T47D (cell line): Measurements from ENCODE around the gene QRFP.
A peak's percentile ranks its signal among the peaks of the same experiment; 100 is the strongest.

Experiments
- DNase-seq, 2 experiments: peaks; one replicate each; pipeline versions ENCODE4 v3.0.0 to v3.0.0-alpha.2; 2011 to 2012; ENCODE audit warnings: low read depth in 1 of 2, low spot score in 1 of 2
- JUND ChIP-seq: IDR thresholded peaks from 2 replicates; pipeline ENCODE4 v1.6.1; 2012; ENCODE audit warnings: low read depth
- in situ Hi-C: cut with HindIII; loops from 2 replicates; pipeline ENCODE4 v1.10.0; 2016; ENCODE audit warnings: low sequenced_read_pairs, low pct_unique_long_range_greater_than_20kb

Gene QRFP

DNA sequence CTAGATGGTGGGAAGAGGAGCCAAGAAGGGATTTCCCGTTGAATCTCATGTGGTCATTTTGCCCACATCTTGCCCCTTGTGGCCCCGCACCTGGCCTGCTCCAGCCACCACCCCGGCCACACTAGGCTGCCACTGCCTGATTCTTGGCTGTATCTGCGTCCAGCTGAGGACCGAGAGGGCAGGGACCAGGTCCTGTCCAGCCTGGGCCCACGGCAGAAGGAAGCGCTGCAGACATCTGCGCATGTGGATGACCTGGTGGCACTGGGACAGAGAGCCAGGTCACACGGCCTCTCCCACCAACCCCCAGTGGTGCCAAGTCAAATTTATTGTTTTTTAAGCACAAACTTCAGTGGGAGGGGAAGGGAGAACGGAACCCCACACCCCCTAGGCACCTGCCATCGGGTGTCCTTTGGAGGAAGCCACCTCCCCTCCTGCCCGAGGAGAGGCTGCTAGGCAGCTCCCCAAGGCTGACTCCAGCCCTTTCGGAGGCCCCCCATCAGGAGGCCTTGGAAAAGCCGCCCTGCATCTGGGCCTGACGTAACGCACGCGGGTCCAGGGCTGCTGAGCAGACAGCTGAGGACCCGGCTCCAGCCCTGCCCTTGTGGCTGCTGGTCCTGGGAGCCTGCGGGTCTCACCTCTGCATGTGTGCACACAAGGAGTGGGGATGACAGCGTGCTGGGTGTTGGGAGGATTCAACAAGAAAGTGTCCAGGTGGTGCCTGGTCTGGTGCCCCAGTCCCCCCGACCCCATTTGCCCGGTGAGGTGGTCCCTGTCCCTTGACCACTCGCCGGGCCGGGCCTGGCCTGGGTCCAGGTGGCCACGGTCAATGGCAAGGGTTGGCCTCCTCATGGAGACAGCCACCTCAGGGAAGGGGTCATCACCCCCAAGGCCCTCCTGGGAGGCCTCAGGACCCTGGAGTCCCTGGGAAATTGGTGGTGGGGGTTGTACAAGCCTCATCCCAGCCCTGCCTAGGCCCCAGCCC is 5.9 kb upstream of the QRFP start:
- in situ Hi-C loops = no loop called here
- no peak for DNase-seq
- no peak for TF ChIP-seq JUND

DNA sequence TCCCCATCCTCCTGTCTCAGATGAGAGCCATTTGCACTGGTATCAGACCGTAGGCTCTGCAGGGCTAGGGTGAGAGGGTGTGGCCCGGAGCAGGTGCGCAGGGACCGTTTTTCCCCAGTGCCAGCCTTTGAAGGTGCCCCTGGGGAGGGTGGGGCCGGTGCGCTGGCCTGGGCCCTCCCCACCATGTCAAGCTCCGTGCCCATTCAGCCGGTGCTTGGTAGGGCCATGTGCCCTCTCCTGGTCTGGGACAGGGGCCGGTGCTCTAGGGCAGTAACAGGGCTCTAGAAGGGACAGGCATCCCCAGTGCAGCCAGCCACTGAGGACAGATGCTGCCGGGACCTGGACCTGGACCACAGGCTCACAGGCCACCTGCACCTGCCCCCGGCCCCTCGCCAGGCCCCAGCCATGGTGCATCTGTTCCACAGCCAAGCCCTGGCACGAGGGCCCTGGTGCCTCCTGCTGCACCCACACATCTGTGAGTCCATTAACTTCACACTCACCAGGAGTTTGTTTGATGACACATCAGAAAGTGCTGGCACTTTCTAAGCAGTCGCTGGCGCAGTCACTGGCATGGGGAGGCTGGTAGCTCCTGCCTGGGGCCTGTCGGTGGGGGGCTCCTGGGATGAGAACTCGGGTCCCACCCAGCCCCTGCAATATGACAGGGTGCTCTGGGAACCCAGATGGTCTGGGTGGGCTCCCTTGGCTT is 5.0 kb upstream of the QRFP start:
- in situ Hi-C loops = no loop called here
- TF ChIP-seq JUND = no peak
- DNase-seq = no peak

DNA sequence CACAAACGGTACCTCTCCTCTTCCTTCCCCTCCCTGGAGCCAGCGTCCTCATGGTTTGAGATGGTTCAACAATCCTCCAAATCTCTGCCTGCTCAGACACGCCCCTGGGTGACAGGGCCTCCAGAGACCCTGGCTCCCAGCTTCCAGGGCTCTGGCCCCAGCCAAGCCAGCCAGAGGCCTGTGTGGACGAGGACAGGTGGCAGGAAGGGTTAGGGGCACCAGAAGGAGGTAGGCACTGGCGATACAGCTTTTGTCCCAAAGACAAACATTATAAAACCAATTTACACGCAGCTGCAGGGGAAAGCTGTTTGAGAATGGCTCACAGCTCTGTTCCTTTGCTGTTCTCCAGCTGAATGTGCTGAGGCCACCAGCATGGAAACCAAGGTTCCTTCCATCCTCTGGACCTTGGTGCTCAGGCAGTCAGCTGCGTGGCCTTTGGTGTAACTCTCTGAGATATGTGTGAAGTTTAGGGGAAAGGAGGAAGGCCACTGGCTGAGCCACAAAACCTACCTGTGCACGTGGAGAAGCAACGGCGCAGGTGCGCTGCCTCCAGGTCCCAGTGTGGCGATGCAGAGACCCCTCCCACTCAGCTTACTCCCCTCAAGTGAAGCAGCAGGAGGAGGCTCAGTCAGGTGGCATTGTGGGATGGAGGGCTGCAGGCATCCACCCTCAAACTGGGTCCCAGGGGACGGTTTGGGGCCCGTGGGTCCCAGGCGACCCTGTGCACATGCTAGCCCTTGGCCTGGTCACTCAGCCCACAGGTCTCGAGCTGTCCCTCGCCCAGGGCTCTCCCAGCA is 4.3 kb upstream of the QRFP start:
- TF ChIP-seq JUND = no peak
- in situ Hi-C loops = no loop called here
- DNase-seq = no peak

DNA sequence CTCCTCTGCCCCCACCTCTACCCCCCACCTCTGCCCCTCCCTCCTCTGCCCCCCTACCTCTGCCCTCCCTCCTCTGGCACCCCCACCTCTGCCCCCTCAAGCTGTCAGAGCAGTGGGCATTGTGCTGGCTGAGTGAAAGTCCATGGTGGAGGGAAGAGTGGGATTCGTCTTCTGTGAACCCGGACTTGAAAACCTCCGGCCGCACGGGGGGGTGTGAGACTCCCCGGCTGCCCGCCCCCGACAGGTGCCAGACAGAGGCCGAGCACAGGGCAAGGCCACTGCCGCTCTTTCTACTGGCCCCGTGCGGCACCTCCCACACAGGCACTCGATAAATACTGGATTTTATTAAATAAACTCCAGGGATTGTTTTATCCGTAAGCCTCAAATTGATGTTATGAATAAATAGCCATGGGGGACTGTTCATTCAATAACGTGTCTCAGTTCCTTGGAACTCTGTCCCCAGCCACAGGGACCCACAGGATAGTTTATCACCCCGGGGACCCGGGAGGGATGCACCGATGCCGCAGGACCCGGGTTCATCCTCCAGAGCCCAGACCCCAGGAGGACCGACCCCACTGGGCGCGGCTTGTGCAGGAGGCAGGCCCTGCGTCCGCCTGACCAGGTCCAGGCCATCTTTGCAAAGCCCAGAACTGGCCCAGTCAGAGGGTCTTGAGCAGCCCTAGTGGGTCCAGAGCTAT is 2.6 kb upstream of the QRFP start:
- in situ Hi-C loops = no loop called here
- DNase-seq = no peak

DNA sequence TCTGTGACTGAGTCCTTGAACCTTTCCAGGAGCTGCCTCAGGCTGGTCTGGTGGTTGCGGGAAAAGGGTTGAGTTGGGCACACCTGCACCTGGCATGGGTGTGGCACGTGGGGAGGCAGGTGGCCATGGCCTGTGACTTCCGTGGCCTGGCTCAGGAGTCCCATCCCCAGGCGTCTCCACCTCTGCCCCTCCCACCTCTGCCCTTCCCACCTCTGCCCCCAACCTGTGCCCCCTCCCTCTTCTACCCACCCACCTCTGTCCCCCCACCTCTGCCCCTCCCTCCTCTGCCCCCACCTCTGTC is 1.9 kb upstream of the QRFP start:
- in situ Hi-C loops = no loop called here
- peak in 1 of 2 experiments; percentile 23 for DNase-seq
- TF ChIP-seq JUND = no peak

More for the DNA sequence above, 2.6 kb upstream of the QRFP start:
- TF ChIP-seq JUND = no peak

DNA sequence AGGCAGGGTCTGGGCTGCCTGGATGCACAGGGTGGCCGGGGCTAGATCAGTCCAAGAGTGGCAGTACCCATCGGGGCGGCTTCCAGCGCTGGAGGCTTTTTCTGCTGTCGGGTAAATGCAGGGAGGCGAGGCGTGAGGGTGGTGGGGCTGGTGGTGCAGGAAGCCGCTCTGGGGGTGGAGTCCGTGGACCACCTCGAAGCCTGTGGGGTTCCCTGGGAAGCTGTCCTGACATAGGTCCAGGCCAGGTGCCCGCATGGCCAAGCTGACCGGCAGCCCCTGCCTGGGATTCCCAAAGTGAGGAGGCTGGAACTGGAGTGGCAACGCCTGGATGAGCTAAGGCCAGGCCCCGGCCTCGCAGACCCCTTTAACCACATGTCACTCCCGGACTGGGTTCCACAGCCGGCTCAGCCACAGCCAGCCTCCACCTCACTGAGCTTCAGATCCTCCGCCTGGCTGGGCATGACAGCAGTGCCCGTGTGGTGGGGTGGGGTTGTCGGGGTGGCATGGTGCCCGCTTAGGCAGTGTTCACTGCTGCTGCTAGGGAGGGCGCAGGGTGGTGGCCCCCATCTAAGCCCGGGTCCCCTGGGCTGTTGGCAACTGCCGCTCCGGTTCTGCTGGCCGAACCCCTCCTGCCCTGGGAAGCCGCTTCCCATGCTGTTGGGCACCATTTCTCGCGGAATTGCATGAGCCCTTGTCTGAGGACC is 1.4 kb upstream of the QRFP start:
- TF ChIP-seq JUND = no peak
- DNase-seq = no peak
- in situ Hi-C loops = no loop called here

DNA sequence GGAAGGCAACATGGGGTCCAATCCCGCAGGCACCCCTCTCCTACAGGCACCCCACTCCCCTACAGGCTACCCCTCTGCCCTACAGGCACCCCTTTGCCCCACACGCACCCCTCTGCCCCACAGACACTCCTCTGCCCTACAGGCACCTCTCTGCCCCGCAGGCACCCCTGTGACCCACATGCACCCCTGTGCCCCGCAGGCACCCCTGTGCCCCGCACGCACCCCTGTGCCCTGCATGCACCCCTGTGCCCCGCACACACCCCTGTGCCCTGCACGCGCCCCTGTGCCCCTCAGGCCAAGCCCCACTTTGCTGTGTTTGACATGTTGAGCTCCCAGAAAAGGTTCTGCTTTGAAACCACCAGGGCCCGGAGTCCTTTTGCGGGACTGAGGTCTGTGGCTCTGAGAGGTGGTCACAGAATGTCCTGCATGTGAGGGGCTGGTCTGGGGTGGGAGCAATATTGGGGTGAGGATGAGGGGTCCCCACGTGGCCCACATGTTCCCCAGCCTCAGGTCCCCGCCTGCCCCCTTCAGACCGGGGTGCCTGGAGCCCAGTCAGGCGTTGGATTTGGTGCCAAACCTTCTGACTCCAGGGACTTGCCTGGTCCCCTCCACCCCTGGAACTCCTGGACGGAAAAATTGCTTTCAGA is 616 bp upstream of the QRFP start:
- in situ Hi-C loops = no loop called here
- no peak for TF ChIP-seq JUND

DNA sequence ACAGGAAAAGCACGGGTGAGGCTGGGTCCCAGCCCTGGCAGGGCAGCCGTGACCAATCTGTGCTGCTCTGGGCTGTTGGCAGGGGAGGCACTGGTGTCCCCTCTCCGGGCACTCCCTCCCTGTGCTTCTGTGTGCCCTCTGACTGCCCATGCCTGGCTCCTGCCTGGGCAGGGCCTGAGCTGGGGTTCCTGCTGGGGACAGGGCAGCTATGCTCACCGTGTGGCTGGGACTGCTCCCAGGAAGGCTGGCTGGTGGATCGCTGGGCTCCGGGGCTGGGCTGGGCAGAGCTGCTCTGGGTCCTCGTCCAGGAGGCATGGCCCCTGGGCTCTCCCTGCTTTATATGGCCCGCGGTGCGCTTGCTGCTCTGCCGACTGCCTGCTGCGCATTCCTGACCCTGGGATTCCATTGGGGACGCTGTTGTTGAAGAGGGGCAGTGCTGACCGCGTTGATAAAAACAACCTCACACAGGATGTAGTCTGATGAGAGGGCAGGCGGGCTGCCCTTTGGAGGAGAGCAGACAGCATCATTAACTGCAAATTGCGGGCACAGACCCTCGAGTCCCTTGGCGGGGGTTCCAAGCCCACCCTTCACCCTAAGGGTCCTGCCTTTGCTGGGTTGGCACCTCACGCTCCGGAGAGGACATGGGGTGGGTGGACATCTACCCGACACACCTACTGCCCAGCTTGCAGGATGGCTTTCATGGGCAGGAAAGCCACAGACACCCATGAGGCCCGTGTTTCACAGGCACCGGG is 955 bp downstream of the QRFP start:
- no peak for DNase-seq
- TF ChIP-seq JUND = no peak
- in situ Hi-C loops = no loop called here

More for the DNA sequence above, 616 bp upstream of the QRFP start:
- no peak for DNase-seq

DNA sequence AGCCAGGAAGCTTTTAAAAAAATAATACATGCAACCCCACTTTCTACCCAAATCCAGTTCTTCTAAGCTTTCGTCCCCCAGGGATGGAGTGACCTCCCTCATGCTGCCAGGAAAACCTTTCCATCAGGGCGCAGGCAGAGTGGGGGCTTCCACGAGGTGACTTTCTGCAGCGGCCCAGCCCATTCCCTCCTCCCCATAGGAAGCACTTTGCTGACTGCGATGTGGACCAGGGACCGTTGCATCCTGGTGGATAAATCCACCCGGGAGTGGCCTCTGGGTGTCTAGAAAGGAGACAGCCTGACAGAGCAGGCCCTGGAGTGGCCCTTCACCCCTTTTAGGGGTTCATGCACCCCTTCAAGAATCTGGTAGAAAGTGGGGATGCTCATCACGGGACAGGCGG is 1.6 kb downstream of the QRFP start:
- no peak for TF ChIP-seq JUND
- DNase-seq = no peak
- in situ Hi-C loops = no loop called here

DNA sequence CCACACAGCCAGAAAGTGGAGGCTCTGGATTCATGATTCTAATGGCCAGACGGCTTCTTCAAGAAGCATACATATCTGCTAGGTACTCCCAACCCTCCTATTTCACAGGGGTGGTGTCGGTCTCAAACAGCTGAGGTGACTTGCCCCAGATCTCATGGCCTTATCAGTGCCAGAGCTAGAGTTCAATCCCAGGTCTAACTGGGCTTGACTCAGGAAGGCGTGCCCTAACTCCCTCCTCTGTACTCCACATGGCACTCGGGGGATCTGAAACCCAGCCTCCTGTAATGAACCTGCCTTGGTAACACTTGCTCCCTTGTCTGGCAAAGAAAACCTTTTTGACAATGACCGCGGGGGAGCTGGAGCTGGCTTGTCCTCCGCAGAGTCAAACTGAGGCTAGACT is 2.1 kb downstream of the QRFP start:
- DNase-seq = no peak
- in situ Hi-C loops = no loop called here
- TF ChIP-seq JUND = no peak
